ENCODE data around the gene LGI4.

Gene LGI4

GRCh38 chr19:35075202-35076025, 59.4 kb downstream of the LGI4 start:
- Histone ChIP-seq H3K79me2 (ENCODE audit: low read length) (no peaks in the 10 kb centered on the region), H3K4me3 (ENCODE audit: low read length) (no peak overlapping the region), H3K4me1 (ENCODE audit: low read length) (no peaks in the 10 kb centered on the region), H3K27ac (ENCODE audit: low read length) (no peak overlapping the region), H3F3A (ENCODE audit: insufficient read depth, low read length) (no peaks in the 10 kb centered on the region), H4K20me1 (ENCODE audit: insufficient read depth, low read length) (no peaks in the 10 kb centered on the region), H3K27me3 (replicated peaks; ENCODE audit: insufficient read depth, low read length) (peaks cover 90% of the 10 kb centered on the region), H3K9ac (ENCODE audit: low read length) (no peak overlapping the region), H3K9me2 (replicated peaks; ENCODE audit: insufficient read depth, low read length) (no peaks in the 10 kb centered on the region), H3K4me2 (ENCODE audit: low read depth, low read length) (no peak overlapping the region), H3K9me3 (replicated peaks; ENCODE audit: insufficient read depth, low read length) (no peaks in the 10 kb centered on the region), H3K36me3 (replicated peaks; ENCODE audit: insufficient read depth, low read length) (no peaks in the 10 kb centered on the region), H2AFZ (ENCODE audit: low read length) (no peak overlapping the region)
- TF ChIP-seq CTCF (IDR thresholded peaks at IDR 0.05; ENCODE audit: low read length) (no peak), EZH2 (optimal IDR thresholded peaks at IDR 0.05; ENCODE audit: low read depth, low read length) (no peak), EZH2phosphoT487 (IDR thresholded peaks at IDR 0.05; ENCODE audit: low read length) (no peak)
- no peak for DNase-seq
